ENCODE data around the gene DRC1.
"Not testable (repeated sequence)": the region's sequence is repeated elsewhere in the genome, so short reads cannot be mapped to it uniquely, and the experiment has no call there.

DRC1 gene

GRCh38 chr2:26401739-26402541 lies at the start of gene DRC1:
Gene DRC1 (plus strand): TSS chr2:26401920. CDS start chr2:26401990, 70 bp downstream.
- peak; percentile 58 for DNase-seq

DNA sequence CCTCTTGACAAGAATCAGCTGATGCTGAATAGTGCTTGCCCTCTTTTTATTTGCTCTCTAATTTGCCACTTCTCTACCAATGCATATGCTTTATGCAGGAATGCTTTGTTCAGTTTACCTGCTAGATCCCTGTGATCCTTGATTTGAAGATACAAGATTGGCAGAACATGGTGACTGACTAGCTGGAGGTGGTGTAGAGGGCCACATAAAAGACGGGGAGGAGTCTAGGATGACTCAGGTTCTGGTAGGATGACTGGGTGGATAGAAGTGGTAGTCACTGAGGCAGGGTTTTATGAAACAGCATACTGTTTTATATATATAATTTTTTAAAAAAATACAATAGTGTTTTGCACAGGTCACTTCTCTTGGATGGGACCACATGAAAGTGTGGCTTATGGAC lies 48.8 kb upstream of the DRC1 start:
- peak; percentile 57 for DNase-seq

DNA sequence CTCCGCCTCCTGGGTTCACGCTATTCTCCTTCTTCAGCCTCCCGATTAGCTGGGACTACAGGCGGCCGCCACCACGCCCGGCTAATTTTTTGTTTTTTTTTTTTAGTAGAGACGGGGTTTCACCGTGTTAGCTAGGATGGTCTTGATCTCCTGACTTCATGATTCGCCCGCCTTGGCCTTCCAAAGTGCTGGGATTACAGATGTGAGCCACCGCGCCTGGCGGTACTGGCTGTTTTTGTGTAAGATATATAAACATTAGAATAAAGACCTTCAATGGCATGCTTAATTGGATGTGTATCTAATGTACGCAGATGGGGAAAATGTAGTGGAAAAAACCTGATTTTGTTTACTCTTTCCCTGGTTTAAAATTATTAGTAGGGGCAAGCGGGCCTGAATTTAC lies 47.3 kb upstream of the DRC1 start:
- DNase-seq = not testable (repeated sequence)

DNA sequence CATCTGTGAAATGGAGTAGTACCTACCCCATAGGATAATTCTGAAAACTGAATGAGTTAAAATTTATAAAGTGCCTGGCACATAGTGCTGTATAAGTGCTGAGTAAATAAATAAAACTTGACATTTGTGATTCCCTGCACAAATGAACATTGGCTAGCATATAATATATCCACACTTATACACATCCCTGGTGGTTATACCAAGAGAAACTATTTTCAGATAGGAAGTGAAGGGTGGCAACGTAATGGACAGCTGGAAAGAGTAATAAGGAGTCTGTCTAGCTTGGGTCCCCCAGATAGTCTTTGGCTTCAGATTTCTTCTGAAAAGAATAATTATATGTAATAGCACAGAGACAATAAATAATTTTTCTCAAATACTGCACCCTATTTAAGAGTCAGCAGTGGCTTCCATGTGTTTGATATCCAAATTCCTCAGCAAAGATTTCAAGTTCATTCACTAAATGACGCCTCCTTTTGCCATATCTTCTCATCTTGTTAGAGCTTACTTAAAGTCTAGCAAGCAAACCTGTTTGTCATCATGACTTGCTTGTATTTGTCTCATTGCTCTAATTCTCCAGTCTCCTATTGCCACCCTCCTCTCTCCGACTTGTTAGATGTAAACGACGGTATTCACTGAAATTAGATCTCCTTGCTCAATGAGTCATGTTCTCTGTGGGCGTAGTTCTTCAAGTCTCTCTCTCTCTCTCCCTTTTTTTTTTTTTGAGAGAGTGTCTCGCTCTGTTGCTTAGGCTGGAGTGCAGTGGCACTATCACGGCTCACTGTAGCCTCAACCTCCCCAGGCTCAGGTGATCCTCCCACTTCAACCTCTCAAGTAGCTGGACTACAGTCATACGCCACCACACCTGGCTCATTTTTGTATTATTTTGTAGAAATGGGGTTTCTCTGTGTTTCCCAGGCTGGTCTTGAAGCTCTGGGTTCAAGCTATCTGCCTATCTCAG lies 46.4 kb upstream of the DRC1 start:
- DNase-seq = peak; percentile 29

- no peak for DNase-seq
Measured at GRCh38 chr2:26356111-26356510, 45.6 kb upstream of the DRC1 start.

GRCh38 chr2:26356771-26357170 lies 44.9 kb upstream of the DRC1 start:
- no peak for DNase-seq

GRCh38 chr2:26359886-26360473 lies 41.7 kb upstream of the DRC1 start:
- no peak for DNase-seq

GRCh38 chr2:26363323-26363722 lies 38.4 kb upstream of the DRC1 start:
- DNase-seq = peak; percentile 38

- DNase-seq = no peak
Measured at GRCh38 chr2:26363958-26364357, 37.8 kb upstream of the DRC1 start.

- DNase-seq = no peak
Measured at GRCh38 chr2:26364669-26365068, 37.1 kb upstream of the DRC1 start.

- no peak for DNase-seq
Measured at GRCh38 chr2:26366957-26367356, 34.8 kb upstream of the DRC1 start.

- not testable (repeated sequence) for DNase-seq
Measured at GRCh38 chr2:26369664-26370063, 32.1 kb upstream of the DRC1 start.

- not testable (repeated sequence) for DNase-seq
Measured at GRCh38 chr2:26370909-26371308, 30.8 kb upstream of the DRC1 start.

- DNase-seq = no peak
Measured at GRCh38 chr2:26376799-26377198, 24.9 kb upstream of the DRC1 start.

- no peak for DNase-seq
Measured at GRCh38 chr2:26380281-26380680, 21.4 kb upstream of the DRC1 start.

DNA sequence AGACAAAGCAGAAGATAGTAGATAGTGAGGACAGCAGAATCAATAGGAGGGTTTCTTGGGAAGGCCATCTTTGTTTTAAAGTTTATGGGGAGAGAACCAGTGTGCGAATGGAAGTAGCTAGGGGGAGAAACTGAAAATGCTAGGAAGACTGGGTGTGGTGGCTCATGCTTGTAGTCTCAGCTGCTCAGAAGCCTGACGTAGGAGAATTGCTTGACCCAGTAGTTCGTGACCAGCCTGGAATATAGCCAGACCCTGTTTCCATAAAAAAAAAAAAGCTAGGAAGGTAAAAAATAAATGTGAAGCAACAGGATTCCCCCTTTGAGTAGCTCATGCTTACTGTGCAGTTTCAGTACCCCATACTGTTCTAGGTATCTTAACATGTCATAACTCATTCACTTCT lies 19.2 kb upstream of the DRC1 start:
- DNase-seq = no peak

- DNase-seq = no peak
Measured at GRCh38 chr2:26384183-26384582, 17.5 kb upstream of the DRC1 start.

- no peak for DNase-seq
Measured at GRCh38 chr2:26384597-26384996, 17.1 kb upstream of the DRC1 start.

DNA sequence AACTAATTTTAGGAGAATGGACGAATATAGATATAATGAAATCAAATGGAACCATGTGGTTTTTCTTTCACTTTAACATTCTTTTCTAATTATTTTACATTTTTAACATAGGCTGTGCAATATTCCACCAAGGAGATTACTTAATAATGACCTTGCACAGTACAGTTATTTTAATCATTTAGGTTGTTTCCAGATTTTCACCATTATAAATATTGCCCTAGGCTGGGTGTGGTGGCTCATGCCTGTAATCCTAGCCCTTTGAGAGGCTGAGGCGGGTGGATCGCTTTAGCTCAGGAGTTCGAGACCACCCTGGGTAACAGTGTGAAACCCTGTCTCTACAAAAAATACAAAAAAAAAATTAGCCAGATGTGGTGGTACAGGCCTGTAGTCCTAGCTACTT lies 14.5 kb upstream of the DRC1 start:
- DNase-seq = no peak

GRCh38 chr2:26394694-26395093 lies 7.0 kb upstream of the DRC1 start:
- DNase-seq = no peak

- no peak for DNase-seq
Measured at GRCh38 chr2:26395394-26395793, 6.3 kb upstream of the DRC1 start.

DNA sequence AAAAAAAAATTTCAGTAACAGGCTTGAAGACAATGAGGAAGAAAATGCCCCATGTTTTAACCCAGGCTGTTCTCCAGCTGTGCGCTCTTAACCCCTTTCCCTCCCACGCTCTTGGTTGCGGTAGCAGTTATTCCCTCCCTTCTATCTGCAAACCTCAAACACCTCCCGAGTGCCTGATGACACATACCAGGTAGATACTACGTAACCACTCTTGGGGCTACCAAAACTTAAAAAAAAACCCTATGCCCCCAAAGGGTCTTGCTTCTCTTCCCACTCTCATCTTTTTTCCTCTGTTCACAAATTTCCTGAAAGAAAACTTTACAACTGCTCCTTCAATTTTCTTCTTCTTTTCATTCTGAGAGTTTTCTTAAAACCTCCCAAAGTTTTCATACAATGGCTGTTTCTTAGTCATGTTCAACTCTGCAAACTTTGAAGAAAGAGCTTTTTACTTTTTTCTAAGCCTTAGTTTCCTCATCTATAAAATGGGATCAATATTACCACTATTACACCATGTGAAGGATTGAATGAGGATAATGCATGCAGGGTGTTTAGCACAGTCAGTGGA lies 4.9 kb upstream of the DRC1 start:
- DNase-seq = peak; percentile 54

DNA sequence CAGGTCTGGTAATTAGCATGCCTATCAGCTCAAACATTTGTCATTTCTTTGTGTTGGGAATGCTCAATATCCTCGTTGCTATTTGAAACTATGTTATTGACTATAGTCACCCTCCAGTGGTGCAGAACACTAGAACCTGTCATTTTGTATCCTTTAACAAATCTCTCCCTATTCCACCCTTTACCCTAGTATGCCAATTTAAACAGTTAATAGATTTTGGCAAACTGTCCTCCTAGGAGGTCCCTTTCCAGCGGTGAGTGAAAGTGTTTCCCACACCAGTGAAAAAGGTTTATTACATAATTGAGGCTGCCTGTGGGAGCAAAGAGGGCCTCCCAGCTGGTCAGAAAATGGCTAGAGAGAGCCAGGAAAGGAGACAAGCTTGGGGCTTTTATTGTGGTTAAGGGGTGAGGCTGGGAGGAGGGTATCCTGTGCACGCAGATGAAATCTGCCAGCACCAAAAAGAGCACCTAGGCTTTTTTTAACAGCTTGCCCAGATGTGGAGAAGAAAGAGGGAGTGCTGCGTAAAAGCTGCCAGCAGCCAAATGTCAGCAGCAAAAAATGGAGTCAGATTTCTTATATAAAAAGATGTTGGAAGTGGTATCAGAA lies 1.8 kb upstream of the DRC1 start:
- DNase-seq = no peak

Measured in activated CD4-positive, alpha-beta T cell treated with anti-CD3 and anti-CD28 coated beads, Interleukin-10, Interleukin-2, amounts not matched to agents 100 ng/mL and 50 ng/mL, durations not matched to agents 16 hours and 8 hours (primary cell).